GM21825 (cell line): Measurements from ENCODE around the gene MTREX.
A peak's percentile ranks its signal among the peaks of the same experiment; 100 is the strongest.

Experiments
- ATAC-seq: cut with Tn5 transposase; IDR thresholded peaks from one replicate; pipeline ENCODE4 v1.9.1; 2021; ENCODE audit warnings: mild to moderate bottlenecking, moderate library complexity; ENCODE audit not compliant: unreplicated experiment

The MTREX gene

DNA sequence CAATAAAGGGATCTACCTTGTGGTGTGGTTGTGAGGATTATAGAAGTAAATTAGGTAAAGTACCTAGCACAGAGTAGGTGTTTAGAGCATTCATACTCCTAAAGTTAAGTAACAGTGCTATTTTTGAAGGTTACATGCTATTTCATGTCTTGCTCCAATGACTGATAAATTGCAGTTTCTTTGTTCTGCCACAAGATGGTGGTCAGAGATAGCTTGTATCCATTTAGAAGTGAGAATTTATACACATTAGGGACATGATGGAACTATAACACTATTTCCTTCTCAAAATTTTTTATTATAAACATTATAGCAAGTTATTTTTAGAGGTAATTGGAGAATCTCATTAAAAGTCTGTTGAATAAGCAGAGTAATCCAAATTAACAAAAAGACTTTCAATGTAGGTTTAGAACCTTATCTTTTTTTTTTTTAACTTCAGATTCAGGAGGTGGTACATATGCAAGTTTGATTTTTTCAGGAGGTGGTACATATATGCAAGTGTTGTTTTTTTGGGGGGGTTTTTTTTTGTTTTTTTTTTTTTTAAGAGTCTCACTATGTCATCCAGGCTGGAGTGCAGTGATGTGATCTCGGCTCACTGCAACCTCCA, 17.1 kb downstream of the MTREX start:
- no peak for ATAC-seq

DNA sequence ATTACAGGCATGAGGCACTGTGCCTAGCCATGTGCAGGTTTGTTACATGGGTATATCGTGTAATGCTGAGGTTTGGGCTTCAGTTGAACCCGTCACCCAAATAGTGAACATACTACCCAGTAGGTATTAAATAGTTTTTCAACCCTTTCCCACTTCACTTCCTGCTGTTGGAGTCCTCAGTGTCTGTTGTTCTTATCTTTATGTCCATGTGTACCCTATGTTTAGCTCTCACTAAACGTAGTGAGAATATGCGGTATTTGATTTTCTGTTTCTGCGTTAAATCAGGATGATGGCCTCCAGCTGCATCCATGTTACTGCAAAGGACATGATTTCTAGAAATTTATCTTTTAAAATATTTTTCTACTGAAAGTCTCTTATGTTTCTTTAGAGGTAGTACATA, 17.8 kb downstream of the MTREX start:
- no peak for ATAC-seq

DNA sequence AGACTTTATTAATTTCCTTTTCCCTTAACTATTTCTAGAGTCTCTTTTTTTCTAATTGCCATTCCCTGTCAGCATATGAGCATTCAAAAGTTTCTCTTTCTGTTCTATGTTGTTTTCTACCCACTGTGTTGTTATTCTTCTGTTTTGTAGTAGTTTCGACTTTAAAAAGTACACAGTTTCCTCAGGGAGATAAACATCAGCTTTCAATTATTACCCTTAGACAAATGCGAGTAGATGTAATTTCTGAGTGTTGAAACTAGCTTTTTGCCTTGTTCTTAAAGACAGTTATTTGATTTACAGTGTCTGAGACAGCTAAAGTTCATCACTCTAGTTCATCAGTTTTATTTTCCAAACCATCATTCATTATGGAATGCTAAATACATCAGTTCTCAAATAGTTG, 19.5 kb downstream of the MTREX start:
- no peak for ATAC-seq

DNA sequence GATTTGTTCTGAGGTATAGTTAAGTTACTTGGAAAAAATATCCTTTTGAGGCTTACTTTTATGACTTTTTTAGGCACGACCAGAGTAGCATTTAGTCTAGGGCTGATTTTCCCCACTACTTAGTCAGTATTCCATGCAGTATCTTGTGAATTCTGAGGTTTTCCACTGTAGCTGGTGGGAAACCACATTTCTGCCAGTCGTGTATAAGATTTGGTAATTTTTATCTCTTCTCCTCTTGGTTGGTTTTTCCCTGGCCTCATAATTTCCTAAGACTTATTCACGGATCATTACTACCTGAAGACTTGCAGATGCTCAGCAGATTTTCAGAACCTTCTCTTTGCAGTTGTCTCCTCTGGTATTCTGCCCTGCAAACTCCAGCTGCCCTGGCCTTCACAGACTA, 23.5 kb downstream of the MTREX start:
- ATAC-seq, result no peak

DNA sequence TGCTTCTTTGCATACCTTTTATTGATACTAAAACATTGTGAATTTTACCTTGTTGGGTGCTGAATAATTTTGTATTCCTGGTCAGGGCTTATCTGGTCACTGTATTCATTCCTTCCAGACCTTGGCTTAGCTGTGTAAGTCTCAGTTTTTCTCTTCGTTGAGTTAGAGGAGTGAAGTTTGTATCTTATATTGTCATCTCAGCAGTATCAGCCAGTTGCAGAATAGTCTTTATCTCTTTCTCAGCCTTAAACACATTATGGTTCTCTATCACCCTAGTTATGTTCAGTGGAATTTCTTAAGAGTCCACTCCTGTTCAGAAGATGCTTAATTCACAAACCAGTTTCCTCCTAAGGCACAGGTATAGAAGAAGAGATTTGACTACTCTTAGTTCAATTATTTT, 25.2 kb downstream of the MTREX start:
- ATAC-seq, result no peak

GRCh38 chr5:55333811-55334210, 26.0 kb downstream of the MTREX start:
- ATAC-seq, result no peak

GRCh38 chr5:55338092-55338613, 30.4 kb downstream of the MTREX start:
- ATAC-seq, result no peak

DNA sequence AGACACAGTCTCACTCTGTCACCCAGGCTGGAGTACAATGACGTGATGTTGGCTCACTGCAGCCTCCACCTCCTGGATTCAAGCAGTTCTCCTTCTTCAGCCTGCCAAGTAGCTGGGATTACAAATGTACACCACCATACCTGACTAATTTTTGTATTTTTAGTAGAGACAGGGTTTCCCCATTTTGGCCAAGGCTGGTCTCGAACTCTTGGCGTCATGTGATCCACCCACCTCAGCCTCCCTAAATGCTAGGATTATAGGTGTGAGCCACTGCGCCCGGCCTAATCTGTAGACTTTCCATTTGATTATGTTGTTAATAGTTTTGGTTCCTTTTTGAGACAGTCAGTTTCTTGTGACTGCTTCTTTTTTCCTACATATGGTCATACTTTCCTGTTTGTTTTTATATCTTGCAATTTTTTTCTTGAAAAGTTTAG, 31.0 kb downstream of the MTREX start:
- no peak for ATAC-seq

DNA sequence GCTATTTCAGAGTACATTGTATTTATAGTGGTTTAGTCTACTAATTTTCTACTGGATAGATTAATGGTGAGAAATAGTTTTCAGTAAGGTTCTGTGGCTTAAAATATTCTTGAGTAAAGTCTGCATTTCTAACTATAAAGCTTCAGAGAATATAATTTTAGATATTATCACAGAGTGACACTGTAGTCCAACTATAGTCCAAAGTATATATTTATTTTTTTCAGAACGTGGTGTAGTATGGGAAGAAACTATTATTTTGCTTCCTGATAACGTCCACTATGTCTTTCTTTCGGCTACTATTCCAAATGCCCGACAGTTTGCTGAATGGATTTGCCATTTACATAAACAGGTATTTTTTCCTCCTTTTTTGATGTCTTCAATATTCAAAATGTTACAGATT, 35.3 kb downstream of the MTREX start:
- no peak for ATAC-seq

GRCh38 chr5:55343609-55344008, 35.8 kb downstream of the MTREX start:
- no peak for ATAC-seq

DNA sequence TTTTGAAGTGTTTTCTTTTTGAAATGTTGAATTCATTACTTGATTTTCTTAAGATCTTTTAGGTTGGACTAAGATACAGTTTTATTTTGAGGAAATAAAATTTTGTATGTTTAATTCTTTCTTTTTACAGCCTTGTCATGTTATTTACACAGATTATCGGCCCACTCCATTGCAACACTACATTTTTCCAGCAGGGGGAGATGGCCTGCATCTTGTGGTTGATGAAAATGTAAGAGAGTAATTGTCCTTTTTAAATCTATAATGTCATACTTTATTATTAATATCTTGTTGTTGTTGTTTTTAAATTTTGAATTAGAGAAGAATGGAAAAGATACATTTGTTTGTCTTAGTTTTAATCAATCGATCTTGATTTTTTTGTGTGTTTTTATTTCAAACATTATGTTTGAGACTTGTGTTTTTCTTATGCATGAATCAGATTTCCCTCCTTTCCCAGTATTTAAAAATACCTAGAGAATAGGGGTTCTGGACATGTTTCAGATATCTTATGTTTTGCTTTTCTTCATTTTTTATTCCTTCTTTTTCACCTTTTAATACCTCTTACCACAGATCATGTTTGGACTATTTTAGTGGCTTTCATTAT, 36.7 kb downstream of the MTREX start:
- no peak for ATAC-seq

- ATAC-seq, result no peak
Observed at GRCh38 chr5:55345327-55345726, 37.5 kb downstream of the MTREX start.

GRCh38 chr5:55347786-55348185, 40.0 kb downstream of the MTREX start:
- no peak for ATAC-seq

GRCh38 chr5:55350754-55351153, 43.0 kb downstream of the MTREX start:
- ATAC-seq, result no peak

GRCh38 chr5:55356896-55357295, 49.1 kb downstream of the MTREX start:
- ATAC-seq, result no peak

DNA sequence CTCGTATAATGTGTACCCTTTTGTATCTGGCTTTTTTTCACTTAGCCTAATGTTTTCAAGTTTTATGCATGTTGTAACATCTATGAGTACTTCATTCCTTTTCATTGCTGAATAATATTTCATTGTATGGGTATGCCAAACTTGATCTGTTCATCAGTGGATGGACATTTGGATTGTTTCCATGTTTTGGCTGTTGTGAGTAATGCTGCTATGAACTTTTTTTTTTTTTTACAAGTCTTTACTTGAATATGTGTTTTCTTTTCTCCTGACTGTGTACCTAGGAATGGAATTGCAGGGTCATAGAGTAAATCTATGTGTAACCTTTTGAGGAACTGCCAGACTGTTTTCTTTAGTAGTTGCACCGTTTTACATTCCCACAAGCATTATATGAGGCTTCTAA, 52.4 kb downstream of the MTREX start:
- ATAC-seq, result no peak

GRCh38 chr5:55363856-55364255, 56.1 kb downstream of the MTREX start:
- ATAC-seq, result no peak

DNA sequence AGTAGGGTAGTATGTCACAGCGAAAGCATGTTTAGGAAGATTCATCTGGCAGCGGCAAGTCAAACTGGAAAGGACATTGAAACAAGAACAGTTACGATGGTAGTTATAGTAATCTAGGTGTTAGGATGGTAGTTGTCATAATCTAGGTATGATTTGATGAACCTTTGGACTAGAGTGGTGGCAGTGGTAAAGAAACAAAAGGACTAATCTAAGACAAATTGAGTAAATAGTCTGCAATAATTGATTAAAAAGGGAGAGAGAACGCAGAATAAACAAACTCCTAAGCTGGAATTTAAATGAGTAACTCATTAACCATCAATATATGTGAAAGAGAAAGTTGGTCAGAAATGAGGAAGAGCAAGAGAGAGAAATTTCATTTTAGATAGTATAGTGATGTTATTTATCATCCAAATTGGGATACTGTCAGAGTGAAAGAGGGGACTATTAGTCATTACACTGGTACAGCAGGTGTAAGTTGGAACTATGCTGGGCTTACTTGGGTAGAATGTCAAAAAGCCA, 56.8 kb downstream of the MTREX start:
- peak; percentile 90 for ATAC-seq

GRCh38 chr5:55370291-55370925, 62.6 kb downstream of the MTREX start:
- no peak for ATAC-seq

DNA sequence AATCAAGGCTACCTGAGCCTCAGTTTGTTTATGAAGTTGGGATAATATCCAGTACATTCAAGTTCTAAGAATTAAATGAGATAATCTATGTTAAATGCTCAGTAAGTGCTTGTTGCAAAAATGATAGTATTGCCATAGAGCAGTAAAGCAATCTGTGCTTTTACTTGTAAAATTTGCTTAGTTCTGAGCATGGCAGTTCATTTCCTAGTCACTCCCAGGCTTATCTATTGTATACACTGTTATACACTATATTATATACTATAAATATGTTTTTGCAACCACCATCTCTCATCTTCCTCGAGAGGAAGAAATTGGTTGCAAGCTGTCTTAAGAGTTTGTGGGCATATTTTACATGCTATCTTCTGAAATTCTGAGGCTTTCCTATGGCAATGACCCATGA, 63.4 kb downstream of the MTREX start:
- no peak for ATAC-seq

DNA sequence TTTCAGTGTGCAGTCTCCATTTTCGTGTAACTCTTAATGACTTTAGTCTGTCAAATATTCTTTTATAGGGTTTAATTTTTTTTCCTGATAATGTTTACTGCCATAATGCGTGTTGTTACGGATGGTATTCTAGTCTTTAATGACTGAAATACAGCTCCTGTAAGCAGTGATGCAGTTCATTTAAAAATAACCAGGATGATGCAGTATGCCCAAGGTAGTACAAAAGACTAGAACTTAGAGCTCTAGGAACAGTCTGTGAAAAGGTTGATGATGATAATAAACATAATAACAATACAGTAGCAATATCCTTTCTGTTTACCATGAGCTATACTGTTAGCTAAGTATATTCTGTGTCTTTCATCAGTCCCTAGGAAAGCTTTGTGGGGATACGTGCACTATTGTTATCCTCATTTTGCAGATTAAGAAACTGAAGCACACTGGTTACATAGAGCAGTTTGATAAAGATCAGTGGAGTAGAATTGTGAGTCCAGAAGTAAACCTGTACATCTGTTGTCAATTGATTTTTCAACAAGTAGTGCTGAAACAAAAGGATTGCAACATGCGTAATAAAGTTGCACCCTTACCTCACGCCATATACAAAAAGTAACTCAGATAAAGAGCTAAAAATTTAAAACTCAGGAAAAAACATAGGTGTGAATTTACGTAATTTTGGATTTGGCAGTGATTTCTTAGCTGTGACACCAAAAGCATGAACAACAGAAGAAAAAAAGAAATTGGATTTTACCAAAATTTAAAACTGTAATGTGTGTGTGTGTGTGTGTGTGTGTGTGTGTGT, 64.5 kb downstream of the MTREX start:
- ATAC-seq, result no peak
